Left ventricle myocardium inferior (tissue), 1 donor: Measurements from ENCODE around the gene DMRTB1. TPM values are rescaled to one million over a fixed set of nuclear protein-coding genes. Genes with fewer than 3 reads are reported as not detected.

Experiments used
- DNase-seq: peaks from one replicate; pipeline ENCODE4 v3.0.0-alpha.2; 2020
- H3K27ac ChIP-seq: fragments of 200-600 bp; replicated peaks from 2 replicates; pipeline ENCODE4 v1.8.0; 2021
- H3K27me3 ChIP-seq: fragments of 200-600 bp; 2 replicates; pipeline ENCODE4 v1.8.0; 2021; ENCODE audit warnings: low read depth
- H3K36me3 ChIP-seq: fragments of 200-600 bp; 2 replicates; pipeline ENCODE4 v1.8.0; 2021
- H3K4me1 ChIP-seq: fragments of 200-600 bp; 2 replicates; pipeline ENCODE4 v1.8.0; 2021
- H3K4me3 ChIP-seq: fragments of 200-600 bp; 2 replicates; pipeline ENCODE4 v1.8.0; 2021; ENCODE audit warnings: mild to moderate bottlenecking, moderate library complexity
- H3K9me3 ChIP-seq: fragments of 200-600 bp; replicated peaks from 2 replicates; pipeline ENCODE4 v1.8.0; 2021
- intact Hi-C: fragments of 100-400 bp; cut with micrococcal nuclease; formaldehyde crosslinking; loops from one replicate; pipeline ENCODE4 v1.11.0; 2022
- total RNA-seq: library from RNA; stranded (reverse); fragmentation: NEBNext Ultra II Directional; extraction: Animal tissue kit (Norgen Biotek cat#: 25700); gene quantifications from one replicate; pipeline ENCODE4 v1.2.1, GENCODE V29; 2021
- TF ChIP-seq, protein P1 (sequence below): fragments of 200-600 bp; IDR thresholded peaks from 2 replicates; pipeline ENCODE4 v1.8.0; 2021; ENCODE audit warnings: antibody characterized with exemption, mild to moderate bottlenecking, borderline replicate concordance
- donor health status: DM: no; HTN: yes; CAD: no; lungs with severe emphysema.

Gene DMRTB1
- total RNA-seq, 1 donor from 2014 or later: not detected

DNA sequence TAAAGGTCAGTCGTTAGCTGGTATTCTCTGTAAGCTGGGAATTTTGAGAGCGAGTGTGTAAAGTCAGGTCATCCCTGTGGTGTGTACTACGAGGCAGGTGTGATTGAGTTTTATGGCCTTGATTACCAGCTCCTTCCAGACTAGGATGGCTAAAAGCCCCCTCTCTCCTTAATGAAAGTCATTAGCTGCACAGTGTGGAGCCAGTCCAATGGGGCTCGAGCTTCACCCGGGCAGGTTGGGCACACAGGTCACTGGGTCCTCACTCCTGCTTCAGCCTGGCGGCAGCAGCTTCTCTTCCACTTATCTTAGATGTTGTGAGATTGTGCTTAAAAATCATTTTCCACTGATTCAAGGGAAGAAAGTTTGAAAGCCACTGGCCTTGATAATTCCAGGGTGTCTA lies 3.0 kb downstream of the DMRTB1 start:
- TF ChIP-seq, protein P1, sequence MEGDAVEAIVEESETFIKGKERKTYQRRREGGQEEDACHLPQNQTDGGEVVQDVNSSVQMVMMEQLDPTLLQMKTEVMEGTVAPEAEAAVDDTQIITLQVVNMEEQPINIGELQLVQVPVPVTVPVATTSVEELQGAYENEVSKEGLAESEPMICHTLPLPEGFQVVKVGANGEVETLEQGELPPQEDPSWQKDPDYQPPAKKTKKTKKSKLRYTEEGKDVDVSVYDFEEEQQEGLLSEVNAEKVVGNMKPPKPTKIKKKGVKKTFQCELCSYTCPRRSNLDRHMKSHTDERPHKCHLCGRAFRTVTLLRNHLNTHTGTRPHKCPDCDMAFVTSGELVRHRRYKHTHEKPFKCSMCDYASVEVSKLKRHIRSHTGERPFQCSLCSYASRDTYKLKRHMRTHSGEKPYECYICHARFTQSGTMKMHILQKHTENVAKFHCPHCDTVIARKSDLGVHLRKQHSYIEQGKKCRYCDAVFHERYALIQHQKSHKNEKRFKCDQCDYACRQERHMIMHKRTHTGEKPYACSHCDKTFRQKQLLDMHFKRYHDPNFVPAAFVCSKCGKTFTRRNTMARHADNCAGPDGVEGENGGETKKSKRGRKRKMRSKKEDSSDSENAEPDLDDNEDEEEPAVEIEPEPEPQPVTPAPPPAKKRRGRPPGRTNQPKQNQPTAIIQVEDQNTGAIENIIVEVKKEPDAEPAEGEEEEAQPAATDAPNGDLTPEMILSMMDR: no peak
- intact Hi-C loops: no loop called here
- H3K4me3 ChIP-seq: no peak overlapping the region
- H3K27ac ChIP-seq: no peak overlapping the region
- peaks cover 24% of the 10 kb centered on the region for H3K27me3 ChIP-seq
- H3K36me3 ChIP-seq: no peaks in the 10 kb centered on the region
- no peaks in the 10 kb centered on the region for H3K4me1 ChIP-seq
- no peaks in the 10 kb centered on the region for H3K9me3 ChIP-seq
- DNase-seq: no peak

DNA sequence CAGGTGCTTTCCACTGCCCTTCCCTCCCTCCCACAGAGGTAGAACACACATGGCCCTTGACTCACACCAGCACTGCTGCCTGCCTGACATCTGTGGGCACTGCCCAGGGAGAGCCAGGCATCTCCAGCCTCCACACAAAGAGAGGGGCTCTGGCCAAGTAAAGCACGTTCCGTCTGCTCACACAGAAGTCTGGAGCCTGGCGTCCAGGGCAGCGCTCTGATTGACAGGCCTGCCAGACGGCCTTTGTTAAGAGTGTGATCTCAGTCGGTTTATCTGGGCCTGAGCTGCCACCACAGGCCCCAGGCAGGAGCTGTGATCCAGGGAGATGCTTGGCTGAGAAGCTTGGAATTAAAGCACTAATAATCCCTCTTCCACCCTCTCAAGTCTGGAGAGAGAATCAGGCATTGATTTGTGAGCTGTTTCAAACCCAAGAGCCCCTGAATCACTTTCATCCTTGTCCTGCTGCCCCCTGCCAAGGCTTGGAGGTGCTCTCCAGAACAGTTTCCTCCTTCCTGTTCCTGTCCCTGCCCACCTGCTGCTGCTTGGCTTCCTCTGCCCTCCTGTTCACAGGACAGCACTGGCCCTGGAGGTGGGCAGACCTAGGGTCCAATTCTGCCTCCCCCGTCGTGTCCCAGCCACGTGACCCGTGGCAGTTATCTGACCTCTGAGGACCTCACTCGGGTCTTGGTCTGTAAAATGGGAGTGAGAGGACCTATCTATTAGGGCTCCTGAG lies 3.7 kb downstream of the DMRTB1 start:
- intact Hi-C loops: no loop called here
- Histone ChIP-seq H3K9me3 (no peaks in the 10 kb centered on the region), H3K27me3 (peaks cover 17% of the 10 kb centered on the region), H3K4me1 (no peaks in the 10 kb centered on the region), H3K27ac (no peak overlapping the region), H3K36me3 (no peaks in the 10 kb centered on the region), H3K4me3 (no peak overlapping the region)
- no peak for DNase-seq
- TF ChIP-seq, protein P1: no peak

DNA sequence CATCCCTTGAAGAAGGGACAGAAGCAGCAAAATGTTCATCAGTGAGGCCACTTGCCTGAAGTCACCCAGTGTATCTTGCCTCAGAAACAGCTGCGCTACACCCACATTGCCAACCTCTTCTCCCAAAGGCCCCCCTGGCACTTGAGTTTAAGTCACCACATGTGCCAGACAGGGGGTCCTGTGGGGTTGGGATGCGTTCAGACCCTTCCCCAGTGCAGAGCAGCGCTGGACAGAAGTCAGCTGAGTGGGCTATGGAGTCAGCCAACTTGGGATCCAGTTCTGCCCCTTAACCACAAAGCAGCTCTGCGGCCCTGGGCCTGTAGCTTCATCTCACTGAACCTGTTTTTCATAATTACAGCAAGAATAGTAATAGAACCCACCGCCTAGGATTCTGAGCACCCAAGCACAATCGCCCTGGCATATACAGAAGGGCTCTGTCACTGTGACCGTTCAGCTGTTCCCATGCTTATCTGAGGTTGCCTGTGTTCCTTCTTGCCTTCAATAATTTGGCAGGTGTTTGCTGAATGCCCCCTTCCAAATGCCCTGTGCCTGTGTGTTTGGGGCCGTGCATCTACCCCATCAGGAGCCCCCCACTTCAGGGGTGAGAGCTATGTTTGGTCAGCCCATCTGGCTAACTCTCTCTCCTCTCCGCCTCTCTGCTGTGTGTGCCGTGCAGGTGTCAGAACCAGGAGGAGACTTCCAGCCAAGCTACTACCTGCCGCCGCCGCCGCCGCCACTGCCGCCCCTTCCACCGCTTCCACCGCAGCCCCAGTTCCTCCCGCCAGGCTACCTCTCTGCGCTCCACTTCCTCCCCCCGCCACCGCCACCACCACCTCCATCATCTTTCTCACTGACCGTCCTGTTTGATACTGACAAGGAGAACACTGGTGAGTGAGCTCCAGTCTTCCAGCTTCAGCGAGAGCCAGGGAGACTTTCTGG lies 5.0 kb downstream of the DMRTB1 start:
- H3K27me3 ChIP-seq: peaks cover 13% of the 10 kb centered on the region
- TF ChIP-seq, protein P1: no peak
- no peak overlapping the region for H3K27ac ChIP-seq
- H3K4me3 ChIP-seq: no peak overlapping the region
- intact Hi-C loops: no loop called here
- no peaks in the 10 kb centered on the region for H3K9me3 ChIP-seq
- H3K36me3 ChIP-seq: no peaks in the 10 kb centered on the region
- no peak for DNase-seq
- H3K4me1 ChIP-seq: no peaks in the 10 kb centered on the region

DNA sequence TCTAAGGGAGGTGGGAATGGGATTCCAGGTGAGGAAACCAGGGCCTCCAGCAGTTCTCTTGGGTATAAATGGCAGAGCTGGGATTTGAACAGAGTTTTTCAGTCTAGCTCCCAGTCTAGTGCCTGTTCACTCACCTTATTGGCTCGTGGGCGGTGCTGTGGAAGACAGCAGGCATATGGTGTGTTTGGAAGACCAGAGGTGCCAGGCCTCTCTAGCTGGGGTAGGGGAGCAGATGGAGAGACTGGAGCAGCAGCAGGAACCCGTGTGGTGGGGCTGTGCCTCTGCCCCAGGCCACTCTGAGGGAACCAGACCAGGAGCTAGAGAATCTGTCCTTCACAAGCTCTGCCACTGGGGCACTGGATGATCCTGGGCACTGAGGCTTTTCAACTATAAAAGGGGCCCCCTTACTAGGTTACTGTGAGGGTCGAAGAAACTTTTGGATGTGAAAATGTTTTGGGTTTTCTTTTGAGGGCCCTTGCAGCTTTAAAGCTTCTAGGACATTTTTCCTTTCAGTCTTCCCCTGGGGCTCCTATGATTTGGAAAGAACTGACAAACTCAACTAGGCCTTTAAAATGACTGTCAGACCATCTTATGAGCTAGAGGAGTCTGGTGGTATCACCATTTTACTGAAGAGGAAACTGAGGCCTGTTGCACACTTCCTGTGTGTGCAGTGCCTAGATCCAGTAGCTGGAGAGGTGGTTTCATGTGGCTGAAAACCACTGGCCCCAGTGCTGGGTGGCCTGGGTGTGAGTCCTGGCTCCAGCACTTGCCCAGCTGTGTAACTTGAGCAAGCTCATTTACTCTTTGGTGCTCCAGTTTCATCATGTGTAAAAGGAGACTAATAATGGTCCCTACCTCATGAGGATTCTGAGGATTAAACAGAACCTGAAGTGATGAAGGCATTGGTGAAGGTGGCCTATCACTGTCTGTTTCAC lies 6.1 kb downstream of the DMRTB1 start:
- Histone ChIP-seq H3K4me1 (peaks cover 2% of the 10 kb centered on the region), H3K27me3 (peaks cover 19% of the 10 kb centered on the region), H3K4me3 (no peak overlapping the region), H3K36me3 (no peaks in the 10 kb centered on the region), H3K9me3 (no peaks in the 10 kb centered on the region), H3K27ac (no peak overlapping the region)
- no peak for DNase-seq
- intact Hi-C loops: no loop called here
- TF ChIP-seq, protein P1: no peak

DNA sequence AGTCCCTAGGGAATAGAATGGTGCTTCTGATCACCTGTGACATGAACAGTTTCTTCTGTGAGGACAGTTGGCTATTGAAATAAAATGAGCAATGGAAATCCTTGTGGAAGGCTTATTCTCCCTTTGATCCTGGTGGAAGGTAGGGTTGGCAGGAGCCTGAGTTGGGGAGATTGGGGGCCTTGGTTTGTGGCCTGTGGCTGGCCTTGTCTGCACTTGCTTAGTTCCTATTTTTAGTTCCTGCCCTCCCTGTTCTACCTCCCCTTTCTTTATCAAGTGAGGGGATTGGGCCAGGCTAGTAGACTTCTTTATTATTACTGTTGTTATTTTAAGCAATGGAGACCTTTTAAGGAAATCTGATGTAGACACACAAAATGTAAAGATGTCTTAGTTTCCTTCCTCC lies 8.2 kb downstream of the DMRTB1 start:
- no peak for DNase-seq
- intact Hi-C loops: no loop called here
- Histone ChIP-seq H3K9me3 (no peaks in the 10 kb centered on the region), H3K27ac (no peak overlapping the region), H3K36me3 (no peaks in the 10 kb centered on the region), H3K4me1 (peaks cover 7% of the 10 kb centered on the region), H3K4me3 (no peak overlapping the region), H3K27me3 (peaks cover 22% of the 10 kb centered on the region)
- TF ChIP-seq, protein P1: no peak
